Stimulated activated CD8-positive, alpha-beta memory T cell treated with anti-CD3 and anti-CD28 coated beads, Interleukin-7, amount 100 ng/mL, for 1 hour (primary cell): Measurements from ENCODE around the gene TMEM38B.
"Not testable (repeated sequence)": the region's sequence is repeated elsewhere in the genome, so short reads cannot be mapped to it uniquely, and the experiment has no call there.

Experiments used
- DNase-seq, 2 donors: peaks; one replicate each; pipeline ENCODE4 v3.0.0-alpha.2; 2020; ENCODE audit warnings: low read depth in 2 of 2

Gene TMEM38B

DNA sequence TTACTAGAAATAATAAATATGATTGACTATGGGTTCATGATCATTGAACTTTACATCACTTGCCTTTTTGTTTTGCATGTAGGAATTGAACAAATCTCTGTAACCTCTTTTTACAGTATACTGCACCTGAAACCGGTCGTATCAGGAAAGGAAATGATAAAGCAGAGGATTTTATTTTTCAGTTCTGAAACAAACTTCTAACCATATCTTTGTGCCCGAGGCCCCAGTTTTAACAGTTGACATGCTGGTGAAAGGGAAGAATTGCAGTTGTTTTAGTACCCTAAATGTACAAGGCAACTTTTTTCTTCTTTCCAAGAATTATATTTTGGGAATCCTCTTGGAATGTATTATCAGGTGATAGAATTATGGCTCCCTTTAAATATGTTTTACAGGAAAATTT lies 27.8 kb downstream of the TMEM38B start:
- no peak for DNase-seq

DNA sequence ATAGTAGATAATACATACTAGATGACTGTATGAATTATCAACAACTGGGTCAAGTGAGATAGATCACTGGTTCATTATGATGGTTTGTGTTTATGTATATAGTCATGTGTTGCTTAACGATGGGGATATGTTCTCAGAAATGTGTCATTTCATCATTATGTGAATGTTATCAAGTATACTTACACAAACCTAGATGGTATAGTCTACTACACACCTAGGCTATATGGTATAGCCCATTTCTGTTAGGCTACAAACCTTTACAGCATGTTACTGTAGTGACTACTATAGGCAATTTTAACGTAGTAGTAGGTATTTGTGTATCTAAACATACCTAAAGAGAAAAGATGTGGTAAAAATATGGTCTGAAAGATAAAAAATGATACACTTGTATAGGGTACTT lies 31.0 kb downstream of the TMEM38B start:
- no peak for DNase-seq

DNA sequence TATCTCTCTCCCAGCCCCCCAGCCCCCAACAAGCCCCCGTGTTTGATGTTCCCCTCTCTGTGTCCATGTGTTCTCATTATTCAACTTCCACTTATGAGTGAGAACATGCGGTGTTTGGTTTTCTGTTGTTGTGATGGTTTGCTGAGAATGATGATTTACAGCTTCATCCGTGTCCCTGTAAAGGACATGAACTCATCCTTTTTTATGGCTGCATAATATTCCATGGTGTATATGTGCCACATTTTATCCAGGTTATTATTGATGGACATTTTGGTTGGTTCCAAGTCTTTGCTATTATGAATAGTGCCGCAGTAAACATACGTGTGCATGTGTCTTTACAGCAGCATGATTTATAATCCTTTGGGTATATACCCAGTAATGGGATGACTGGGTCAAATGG lies 33.9 kb downstream of the TMEM38B start:
- not testable (repeated sequence) for DNase-seq

DNA sequence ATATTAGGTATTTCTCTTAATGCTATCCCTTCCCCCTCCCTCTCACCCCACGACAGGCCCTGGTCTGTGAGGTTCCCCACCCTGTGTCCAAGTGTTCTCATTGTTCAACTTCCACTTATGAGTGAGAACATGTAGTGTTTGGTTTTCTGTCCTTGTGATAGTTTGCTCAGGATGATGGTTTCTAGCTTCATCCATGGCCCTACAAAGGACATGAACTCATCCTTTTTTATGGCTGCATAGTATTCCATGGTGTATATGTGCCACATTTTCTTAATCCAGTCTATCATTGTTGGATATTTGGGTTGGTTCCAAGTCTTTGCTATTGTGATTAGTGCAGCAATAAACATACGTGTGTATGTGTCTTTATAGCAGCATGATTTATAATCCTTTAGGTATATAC lies 37.1 kb downstream of the TMEM38B start:
- not testable (repeated sequence) for DNase-seq

DNA sequence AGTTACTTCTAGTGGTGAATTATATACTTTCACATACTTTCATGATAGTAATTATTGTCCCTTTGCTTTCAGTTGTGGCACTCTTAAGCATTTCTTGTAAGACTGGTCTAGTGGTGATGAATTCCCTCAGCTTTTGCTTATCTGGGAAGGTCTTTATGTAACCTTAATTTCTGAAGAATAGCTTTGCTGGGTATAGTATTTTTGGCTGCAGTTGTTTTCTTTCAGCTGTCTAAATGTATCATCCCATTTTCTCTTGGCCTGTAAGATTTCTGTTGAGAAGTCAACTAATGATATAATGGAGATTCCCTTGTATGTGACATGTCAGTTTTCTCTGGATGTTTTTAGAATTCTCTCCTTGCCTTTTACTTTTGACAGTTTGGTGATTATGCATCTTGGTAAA lies 41.0 kb downstream of the TMEM38B start:
- no peak for DNase-seq

DNA sequence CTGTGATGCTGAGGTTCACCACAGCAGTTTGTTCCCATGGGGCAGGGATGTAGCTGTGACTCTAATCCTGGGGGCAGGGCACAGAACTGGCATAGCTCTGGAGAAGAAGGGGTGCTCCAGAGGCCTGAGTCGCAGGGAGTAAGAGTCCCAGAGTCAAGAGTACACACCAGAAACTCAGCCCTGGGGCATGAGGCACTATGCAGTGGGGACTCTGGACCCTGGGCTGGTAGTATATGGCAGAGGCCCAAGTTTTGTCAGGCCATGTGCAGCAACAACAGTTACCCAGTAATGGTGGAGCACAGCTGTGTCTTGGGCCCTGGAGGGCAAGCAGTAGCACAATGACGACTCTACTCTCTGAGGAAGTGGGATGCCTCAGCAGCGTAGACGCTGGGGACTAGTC lies 42.9 kb downstream of the TMEM38B start:
- DNase-seq, result no peak

DNA sequence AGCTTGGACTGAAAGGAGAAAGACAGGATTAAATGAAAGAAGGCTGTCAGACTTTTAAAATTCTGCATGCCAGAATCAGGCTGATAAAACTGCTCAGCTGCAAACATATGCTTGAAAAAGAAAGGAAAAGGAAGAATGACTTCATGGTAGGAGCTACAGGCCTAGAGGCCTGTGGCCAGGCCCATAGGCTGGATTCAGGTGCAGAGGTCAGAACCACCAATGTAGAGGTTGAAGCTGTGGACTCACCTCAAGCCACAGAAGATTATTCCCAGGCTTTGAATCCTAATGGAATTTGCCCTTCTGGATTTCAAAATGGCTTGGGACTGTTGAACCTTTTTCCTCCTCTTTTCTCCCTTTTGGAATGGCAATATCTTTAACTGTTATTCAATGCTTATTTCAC lies 47.7 kb downstream of the TMEM38B start:
- no peak for DNase-seq

DNA sequence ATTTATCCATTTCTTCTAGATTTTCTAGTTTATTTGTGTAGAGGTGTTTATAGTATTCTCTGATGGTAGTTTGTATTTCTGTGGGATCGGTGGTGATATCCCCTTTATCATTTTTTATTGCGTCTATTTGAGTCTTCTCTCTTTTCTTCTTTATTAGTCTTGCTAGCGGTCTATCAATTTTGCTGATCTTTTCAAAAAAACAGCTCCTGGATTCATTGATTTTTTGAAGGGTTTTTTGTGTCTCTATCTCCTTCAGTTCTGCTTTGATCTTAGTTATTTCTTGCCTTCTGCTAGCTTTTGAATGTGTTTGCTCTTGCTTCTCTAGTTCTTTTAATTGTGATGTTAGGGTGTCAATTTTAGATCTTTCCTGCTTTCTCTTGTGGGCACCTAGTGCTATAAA lies 53.0 kb downstream of the TMEM38B start:
- DNase-seq, result not testable (repeated sequence)

DNA sequence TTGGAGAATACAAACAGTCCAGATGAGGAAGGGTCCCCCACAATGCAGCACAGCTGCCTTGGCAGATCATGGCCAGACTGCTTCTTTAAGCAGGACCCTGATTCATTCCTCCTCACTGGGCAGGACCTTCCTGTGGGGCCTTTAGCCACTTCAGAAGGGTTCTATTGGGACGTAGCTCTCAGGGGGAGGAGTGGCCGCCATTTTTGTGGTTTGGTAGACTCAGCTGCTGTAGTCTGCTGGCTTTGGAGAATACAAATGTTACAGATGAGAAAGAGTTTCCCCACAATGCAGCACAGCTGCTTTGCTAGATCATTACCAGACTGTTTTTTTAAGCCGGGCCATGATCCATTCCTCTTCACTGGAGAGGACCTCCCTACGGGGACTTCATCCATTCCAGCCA lies 57.4 kb downstream of the TMEM38B start:
- DNase-seq, result no peak

DNA sequence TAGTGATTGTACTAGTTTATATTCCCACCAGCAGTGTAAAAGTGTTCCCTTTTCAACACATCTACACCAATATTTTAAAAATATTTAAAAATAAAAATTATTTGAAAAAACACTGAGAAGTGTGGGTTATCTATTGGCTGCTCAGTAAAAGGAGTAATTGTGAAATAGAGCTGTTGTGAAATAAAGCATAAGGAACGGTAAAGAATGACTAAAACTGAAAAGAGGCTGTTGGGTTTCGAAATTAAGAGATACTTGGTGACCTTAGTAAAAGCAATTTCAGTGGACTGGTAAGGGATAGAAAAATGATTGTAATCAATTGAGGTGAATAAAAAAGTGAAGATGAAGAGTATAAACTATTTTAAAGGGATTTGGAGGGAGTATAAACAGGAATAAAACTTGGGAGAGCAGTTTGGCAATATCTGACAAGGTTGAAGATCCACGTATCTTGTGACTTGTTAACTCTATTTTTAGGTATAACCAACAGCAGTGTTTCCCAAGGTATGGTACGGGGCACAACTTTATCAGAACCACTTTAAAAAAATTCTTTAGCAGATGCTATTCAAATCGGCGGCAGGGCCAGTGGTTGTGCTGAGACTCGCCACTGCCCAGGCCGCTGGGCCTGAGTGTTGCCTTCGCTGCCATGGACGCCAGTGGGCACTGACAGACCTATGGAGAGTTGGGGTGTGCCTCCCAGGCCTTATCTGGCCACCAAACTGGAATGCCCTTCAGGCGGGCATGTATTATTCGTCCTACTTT lies 63.3 kb downstream of the TMEM38B start:
- no peak for DNase-seq

DNA sequence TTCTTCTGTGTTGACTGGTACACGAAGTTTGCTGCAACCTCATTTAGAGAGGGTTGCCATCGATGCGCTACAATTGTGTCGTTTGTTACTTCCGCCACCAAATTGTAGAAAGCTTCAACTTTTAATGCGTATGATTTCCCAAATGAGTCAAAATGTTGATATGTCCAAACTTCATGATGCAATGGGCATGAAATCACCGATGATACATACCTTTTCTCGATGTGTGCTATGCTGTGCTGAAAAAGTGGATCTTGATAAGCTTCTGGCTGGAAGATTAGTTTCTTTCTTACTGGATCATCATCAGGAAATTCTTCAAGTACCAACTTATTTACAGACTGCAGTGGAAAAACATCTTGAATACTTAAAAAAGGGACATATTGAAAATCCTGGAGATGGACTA lies 65.7 kb downstream of the TMEM38B start:
- no peak for DNase-seq

DNA sequence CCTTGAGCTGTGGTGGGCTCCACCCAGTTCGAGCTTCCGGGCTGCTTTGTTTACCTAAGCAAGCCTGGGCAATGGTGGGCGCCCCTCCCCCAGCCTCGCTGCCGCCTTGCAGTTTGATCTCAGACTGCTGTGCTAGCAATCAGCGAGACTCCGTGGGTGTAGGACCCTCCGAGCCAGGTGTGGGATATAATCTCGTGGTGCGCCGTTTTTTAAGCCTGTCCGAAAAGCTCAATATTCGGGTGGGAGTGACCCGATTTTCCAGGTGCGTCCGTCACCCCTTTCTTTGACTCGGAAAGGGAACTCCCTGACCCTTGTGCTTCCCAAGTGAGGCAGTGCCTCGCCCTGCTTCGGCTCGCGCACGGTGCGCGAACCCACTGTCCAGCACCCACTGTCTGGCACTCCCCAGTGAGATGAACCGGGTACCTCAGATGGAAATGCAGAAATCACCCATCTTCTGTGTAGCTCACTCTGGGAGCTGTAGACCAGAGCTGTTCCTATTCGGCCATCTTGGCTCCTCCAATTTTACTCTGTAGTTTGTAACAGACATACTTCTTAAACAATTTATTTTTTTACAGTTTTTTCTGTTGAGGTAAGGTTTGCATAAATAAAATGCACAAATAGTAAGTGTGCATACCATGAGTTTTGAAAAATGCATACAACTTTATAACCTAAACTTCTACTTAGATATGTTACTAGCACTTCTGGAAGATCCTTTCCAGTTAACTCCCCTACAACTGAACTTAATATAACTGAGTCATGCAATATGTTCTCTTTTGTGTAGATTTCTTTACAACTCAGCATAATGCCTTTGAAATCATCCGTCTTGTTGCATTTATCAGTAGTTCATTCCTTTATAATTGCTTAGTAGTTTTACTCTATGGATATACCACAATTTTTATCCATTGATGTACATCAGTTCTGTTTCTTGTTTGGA lies 88.5 kb downstream of the TMEM38B start:
- not testable (repeated sequence) for DNase-seq

DNA sequence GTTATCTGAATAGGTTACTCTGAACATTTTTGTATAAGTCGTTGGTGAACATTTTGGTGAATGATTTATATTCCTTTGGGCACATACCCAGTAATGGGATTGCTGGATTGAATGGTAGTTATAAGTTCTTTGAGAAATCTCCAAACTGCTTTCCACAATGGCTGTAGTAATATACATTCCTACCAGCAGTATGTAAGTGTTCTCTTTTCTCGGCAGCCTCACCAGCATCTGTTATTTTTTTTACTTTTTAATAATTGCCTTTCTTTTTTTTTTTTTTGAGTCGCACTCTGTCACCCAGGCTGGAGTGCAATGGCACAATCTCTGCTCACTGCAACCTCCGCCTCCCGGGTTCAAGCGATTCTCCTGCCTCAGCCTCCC lies 89.1 kb downstream of the TMEM38B start:
- not testable (repeated sequence) for DNase-seq

DNA sequence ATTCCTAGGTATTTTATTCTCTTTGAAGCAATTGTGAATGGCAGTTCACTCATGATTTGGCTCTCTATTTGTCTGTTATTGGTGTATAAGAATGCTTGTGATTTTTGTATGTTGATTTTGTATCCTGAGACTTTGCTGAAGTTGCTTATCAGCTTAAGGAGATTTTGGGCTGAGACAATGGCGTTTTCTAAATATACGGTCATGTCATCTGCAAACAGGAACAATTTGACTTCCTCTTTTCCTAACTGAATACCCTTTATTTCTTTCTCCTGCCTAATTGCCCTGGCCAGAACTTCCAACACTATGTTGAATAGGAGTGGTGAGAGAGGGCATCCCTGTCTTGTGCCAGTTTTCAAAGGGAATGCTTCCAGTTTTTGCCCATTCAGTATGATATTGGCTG lies 92.5 kb downstream of the TMEM38B start:
- DNase-seq, result not testable (repeated sequence)

DNA sequence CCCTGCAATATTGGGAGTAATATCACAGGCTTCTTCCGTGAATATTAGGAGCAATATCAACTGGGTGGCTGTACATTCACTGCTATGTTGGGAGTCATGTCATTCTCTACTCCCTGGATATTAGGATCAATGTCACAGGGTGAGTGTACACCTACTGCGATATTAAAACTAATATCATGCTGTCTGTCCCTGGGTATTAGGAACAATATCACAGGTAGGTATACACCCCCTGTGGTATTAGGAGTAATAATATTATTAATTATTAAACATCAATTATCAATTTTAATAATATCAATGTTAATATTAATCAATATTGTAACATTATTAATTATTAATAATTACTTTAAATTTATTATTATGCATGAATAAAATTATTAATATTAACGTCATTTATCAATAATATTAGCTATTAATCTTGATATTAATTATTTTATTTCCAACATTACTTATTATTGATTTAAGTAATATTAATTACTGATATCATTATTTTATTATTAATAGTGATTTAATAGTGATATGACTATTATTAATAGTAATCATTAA lies 121.9 kb downstream of the TMEM38B start:
- no peak for DNase-seq

DNA sequence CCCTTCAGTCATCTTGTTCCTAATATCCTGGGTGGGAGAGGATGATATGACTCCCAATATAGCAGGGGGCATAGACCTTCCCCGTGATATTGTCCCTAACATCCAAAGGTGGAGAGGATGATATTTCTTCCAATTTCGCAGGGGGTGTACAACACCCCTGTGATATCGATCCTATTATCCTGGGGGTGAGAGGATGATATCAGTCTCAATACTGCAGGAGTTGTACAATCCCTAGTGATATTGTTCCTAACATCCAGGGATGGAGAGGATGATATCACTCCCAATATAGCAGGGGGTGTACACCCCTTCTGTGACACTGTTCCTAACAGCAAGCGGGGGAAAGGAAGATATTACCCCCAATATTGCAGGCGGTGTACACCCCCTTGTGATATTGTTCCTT lies 122.6 kb downstream of the TMEM38B start:
- DNase-seq, result no peak

DNA sequence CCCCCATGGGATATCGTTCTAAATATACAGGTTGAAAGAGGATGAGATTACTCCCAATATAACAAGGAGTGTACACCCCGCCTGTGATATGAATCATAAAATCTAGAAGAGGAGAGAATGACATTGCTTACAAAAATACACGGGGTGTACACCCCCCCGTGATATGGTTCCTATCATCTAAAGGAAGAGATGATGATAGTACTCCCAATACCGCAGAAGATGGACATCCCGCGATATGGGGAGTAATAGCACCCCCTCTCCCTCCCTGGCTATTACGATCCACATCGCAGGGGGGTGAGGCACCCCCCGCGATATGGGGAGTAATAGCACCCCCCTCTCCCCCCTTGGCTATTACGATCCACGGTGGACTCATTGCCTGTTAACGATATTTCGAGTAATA lies 124.6 kb downstream of the TMEM38B start:
- DNase-seq, result no peak

DNA sequence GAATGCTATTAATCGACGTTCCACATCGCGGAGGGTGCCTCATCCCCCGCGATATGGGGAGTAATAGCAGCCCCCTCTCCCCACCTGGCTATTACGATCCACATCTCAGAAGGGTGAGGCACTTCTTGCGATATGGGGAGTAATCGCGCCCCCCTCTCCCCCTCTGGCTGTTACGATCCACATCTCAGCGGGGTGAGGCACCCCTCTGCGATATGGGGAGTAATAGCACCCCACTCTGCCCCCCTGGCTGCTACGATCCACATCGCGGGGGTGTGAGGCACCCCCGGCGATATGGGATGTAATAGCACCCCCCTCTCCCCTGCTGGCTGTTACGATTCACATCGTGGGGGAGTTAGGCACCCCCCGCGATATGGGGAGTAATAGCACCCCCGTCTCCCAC lies 128.5 kb downstream of the TMEM38B start:
- no peak for DNase-seq
